Spleen (tissue), 11 donors: Measurements from ENCODE around the gene NPC1. TPM values are rescaled to one million over a fixed set of nuclear protein-coding genes. Genes with fewer than 3 reads are reported as not detected.
"Not testable (repeated sequence)": the region's sequence is repeated elsewhere in the genome, so short reads cannot be mapped to it uniquely, and the experiment has no call there.

Experiments used
- DNase-seq: peaks from one replicate; pipeline ENCODE4 v3.0.0-alpha.2; 2020
- H3K27ac ChIP-seq, 8 donors: fragments of 200-600 bp; sonication (generic) in 7 of 8; 1 replicate in 4 of 8; 2 replicates in 4 of 8; pipeline versions ENCODE4 v1.5.0 to v1.8.0; 2016 to 2021; ENCODE audit warnings: inconsistent platforms in 4 of 8, mild to moderate bottlenecking in 4 of 8, moderate library complexity in 1 of 8
- H3K27me3 ChIP-seq, 7 donors: fragments of 200-600 bp; sonication (generic) in 6 of 7; replicated peaks in 1 of 7; 1 replicate in 4 of 7; 2 replicates in 3 of 7; pipeline versions ENCODE4 v1.5.0 to v1.8.0; 2016 to 2021; ENCODE audit warnings: inconsistent platforms in 3 of 7, mild to moderate bottlenecking in 1 of 7
- H3K36me3 ChIP-seq, 6 donors: fragments of 200-600 bp; sonication (generic) in 5 of 6; 1 replicate in 4 of 6; 2 replicates in 2 of 6; pipeline versions ENCODE4 v1.5.0 to v1.8.0; 2016 to 2021; ENCODE audit warnings: inconsistent platforms in 2 of 6
- H3K4me1 ChIP-seq, 6 donors: fragments of 200-600 bp; sonication (generic) in 5 of 6; 1 replicate in 3 of 6; 2 replicates in 3 of 6; pipeline versions ENCODE4 v1.5.0 to v1.8.0; 2016 to 2021; ENCODE audit warnings: inconsistent platforms in 3 of 6
- H3K4me3 ChIP-seq, 8 donors: fragments of 200-600 bp; sonication (generic) in 7 of 8; 1 replicate in 4 of 8; 2 replicates in 4 of 8; pipeline versions ENCODE4 v1.5.0 to v1.8.0; 2016 to 2021; ENCODE audit warnings: inconsistent platforms in 4 of 8, mild to moderate bottlenecking in 4 of 8, moderate library complexity in 2 of 8
- H3K9me3 ChIP-seq, 8 donors: fragments of 200-600 bp; sonication (generic) in 7 of 8; 1 replicate in 4 of 8; 2 replicates in 4 of 8; pipeline versions ENCODE4 v1.5.0 to v1.8.0; 2016 to 2021; ENCODE audit warnings: inconsistent platforms in 4 of 8
- POLR2A ChIP-seq, 3 donors: fragments of 450-650 bp; IDR thresholded peaks; one replicate each; pipeline ENCODE4 v1.5.1; 2017; ENCODE audit warnings: antibody characterized with exemption in 3 of 3, mild to moderate bottlenecking in 1 of 3
- POLR2AphosphoS5 ChIP-seq, 3 donors: sonication (generic); formaldehyde crosslinking; IDR thresholded peaks; one replicate each; pipeline ENCODE4 v1.5.1; 2017; ENCODE audit warnings: antibody characterized with exemption in 3 of 3
- WGBS, 5 donors: extraction: QIAGEN DNeasy Blood & Tissue Kit in 3 of 5; methylation state at CpG; one replicate each; pipeline versions ENCODE4 v1.1.5 to v1.1.7; 2013 to 2018; 5-methylcytosine and 5-hydroxymethylcytosine counted together
- intact Hi-C: fragments of 100-400 bp; cut with DNase I; formaldehyde crosslinking; loops from one replicate; pipeline ENCODE4 v1.15.0; 2023; ENCODE audit warnings: low total_unique reads
- polyA plus RNA-seq, 3 donors: library from polyadenylated mRNA; stranded (reverse); fragments of 200-250 nt; gene quantifications; one replicate each; pipeline ENCODE4 v1.2.1, GENCODE V29; 2013
- total RNA-seq, 7 donors: library from RNA; depleted of rRNA in 3 of 7; stranded (reverse); fragments of >200 nt in 3 of 7; fragmentation: NEBNext Ultra II Directional in 4 of 7; extraction: Animal tissue kit (Norgen Biotek cat#: 25700) in 4 of 7; gene quantifications; one replicate each; pipeline versions ENCODE4 v1.1.0 to v1.2.1, GENCODE V29; 2016 to 2021
- TF ChIP-seq, protein P1 (sequence below), 11 experiments: fragments of 200-600 bp in 7 of 11; fragments of 450-650 bp in 4 of 11; sonication (generic) in 4 of 11; IDR thresholded peaks in 8 of 11; conservative IDR thresholded peaks in 3 of 11; 1 replicate in 7 of 11; 2 replicates in 4 of 11; pipeline versions ENCODE4 v1.4.0 to v1.8.0; 2016 to 2021; ENCODE audit warnings: antibody characterized with exemption in 11 of 11, inconsistent platforms in 4 of 11, mild to moderate bottlenecking in 1 of 11
- donor health status: healthy with polysubstance abuse.
- donor health status: DM: no; HTN: no; CAD: no; lungs with moderate emphysema.
- donor health status: DM: no; HTN: no; CAD: no.
- donor health status: Bipolar disorder and iron deficiency.
- donor health status: healthy.
- donor health status: DM: no; HTN: no; CAD: no.
- donor health status: DM: yes; HTN: yes; CAD: no.

NPC1 gene
- total and polyA plus RNA-seq, 10 donors = 8.1 to 84.2 (median 56.0) TPM

GRCh38 chr18:23498117-23498516, 88.2 kb downstream of the NPC1 start:
- DNase-seq = no peak
- no peak for TF ChIP-seq POLR2AphosphoS5 (IDR thresholded peaks at IDR 0.05)
- no peak for TF ChIP-seq POLR2A (IDR thresholded peaks at IDR 0.05)
- TF ChIP-seq, protein P1, sequence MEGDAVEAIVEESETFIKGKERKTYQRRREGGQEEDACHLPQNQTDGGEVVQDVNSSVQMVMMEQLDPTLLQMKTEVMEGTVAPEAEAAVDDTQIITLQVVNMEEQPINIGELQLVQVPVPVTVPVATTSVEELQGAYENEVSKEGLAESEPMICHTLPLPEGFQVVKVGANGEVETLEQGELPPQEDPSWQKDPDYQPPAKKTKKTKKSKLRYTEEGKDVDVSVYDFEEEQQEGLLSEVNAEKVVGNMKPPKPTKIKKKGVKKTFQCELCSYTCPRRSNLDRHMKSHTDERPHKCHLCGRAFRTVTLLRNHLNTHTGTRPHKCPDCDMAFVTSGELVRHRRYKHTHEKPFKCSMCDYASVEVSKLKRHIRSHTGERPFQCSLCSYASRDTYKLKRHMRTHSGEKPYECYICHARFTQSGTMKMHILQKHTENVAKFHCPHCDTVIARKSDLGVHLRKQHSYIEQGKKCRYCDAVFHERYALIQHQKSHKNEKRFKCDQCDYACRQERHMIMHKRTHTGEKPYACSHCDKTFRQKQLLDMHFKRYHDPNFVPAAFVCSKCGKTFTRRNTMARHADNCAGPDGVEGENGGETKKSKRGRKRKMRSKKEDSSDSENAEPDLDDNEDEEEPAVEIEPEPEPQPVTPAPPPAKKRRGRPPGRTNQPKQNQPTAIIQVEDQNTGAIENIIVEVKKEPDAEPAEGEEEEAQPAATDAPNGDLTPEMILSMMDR (IDR thresholded peaks at IDR 0.05 in 8 of 11, conservative IDR thresholded peaks at IDR 0.05 in 3 of 11) = no peak
- peak overlapping the region; percentile 0 to 77 (median 58) for H3K27ac ChIP-seq
- peaks cover 9 to 81% (median 39%) of the 10 kb centered on the region in 6 donors for H3K4me1 ChIP-seq
- H3K36me3 ChIP-seq = no peaks in the 10 kb centered on the region
- intact Hi-C loops = no loop called here
- peaks cover 0 to 1% (median 0%) of the 10 kb centered on the region in 8 donors for H3K9me3 ChIP-seq
- WGBS, 5 donors = 37 to 72% (median 44%) methylated on average over 2 of the region's 2 CpGs
- no peak overlapping the region for H3K4me3 ChIP-seq
- H3K27me3 ChIP-seq = no peaks in the 10 kb centered on the region

DNA sequence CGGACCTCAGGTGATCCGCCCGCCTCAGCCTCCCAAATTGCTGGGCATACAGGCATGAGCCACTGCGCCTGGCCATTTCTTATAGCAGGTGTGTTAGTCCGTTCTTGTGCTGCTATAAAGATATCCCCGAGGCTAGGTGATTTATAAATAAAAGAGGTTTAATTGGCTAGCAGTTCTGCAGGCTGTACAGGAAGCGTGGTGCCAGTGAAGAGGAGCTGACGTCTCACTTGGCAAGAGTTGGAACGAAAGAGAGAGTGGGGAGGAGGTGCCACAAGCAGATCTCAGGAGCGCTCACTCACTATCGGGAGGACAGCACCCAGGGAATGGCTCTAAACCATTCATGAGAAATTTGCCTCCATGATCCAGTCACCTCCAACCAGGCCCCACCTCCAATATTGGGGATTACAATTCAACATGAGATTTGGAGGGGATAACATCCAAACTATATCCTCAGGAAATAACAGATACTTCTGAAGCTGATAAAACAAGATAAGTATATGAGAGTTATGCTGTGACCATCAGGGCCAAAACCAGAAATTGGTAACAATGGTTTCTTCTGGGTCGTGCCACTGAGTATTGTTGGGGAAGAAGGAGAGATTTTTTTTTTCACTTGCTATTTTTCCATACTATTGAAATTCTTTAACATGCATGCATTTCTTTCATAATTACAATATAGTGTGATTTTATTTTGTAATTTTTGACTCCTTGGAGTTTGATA, 90.4 kb downstream of the NPC1 start:
- H3K9me3 ChIP-seq = peaks cover 0 to 5% (median 0%) of the 10 kb centered on the region in 8 donors
- DNase-seq = no peak
- H3K27ac ChIP-seq = peak overlapping the region in 5 of 8 donors; percentile 32 to 77 (median 68)
- H3K36me3 ChIP-seq = no peaks in the 10 kb centered on the region
- no peak for TF ChIP-seq POLR2A (IDR thresholded peaks at IDR 0.05)
- TF ChIP-seq, protein P1 (IDR thresholded peaks at IDR 0.05 in 8 of 11, conservative IDR thresholded peaks at IDR 0.05 in 3 of 11) = no peak
- peak in 2 of 3 donors; percentile 31 to 37 for TF ChIP-seq POLR2AphosphoS5 (IDR thresholded peaks at IDR 0.05)
- peak overlapping the region in 2 of 8 donors; percentile 8 to 27 for H3K4me3 ChIP-seq
- WGBS, 5 donors = 45 to 54% (median 51%) methylated on average over 12 of the region's 12 CpGs
- no peaks in the 10 kb centered on the region for H3K27me3 ChIP-seq
- intact Hi-C loops = no loop called here
- peaks cover 2 to 60% (median 29%) of the 10 kb centered on the region in 6 donors for H3K4me1 ChIP-seq

- peak overlapping the region in 1 of 8 donors; percentile 68 for H3K27ac ChIP-seq
- no peak for DNase-seq
- H3K9me3 ChIP-seq = peaks cover 0 to 5% (median 0%) of the 10 kb centered on the region in 8 donors
- H3K36me3 ChIP-seq = no peaks in the 10 kb centered on the region
- intact Hi-C loops = no loop called here
- WGBS, 5 donors = 89 to 100% (median 97%) methylated on average over 1 of the region's 1 CpG
- peaks cover 2 to 56% (median 28%) of the 10 kb centered on the region in 6 donors for H3K4me1 ChIP-seq
- TF ChIP-seq POLR2AphosphoS5 (IDR thresholded peaks at IDR 0.05) (no peak), POLR2A (IDR thresholded peaks at IDR 0.05) (no peak)
- TF ChIP-seq, protein P1 (IDR thresholded peaks at IDR 0.05 in 8 of 11, conservative IDR thresholded peaks at IDR 0.05 in 3 of 11) = no peak
- H3K27me3 ChIP-seq = no peaks in the 10 kb centered on the region
- no peak overlapping the region for H3K4me3 ChIP-seq
Observed at GRCh38 chr18:23494992-23495391, 91.3 kb downstream of the NPC1 start.

DNA sequence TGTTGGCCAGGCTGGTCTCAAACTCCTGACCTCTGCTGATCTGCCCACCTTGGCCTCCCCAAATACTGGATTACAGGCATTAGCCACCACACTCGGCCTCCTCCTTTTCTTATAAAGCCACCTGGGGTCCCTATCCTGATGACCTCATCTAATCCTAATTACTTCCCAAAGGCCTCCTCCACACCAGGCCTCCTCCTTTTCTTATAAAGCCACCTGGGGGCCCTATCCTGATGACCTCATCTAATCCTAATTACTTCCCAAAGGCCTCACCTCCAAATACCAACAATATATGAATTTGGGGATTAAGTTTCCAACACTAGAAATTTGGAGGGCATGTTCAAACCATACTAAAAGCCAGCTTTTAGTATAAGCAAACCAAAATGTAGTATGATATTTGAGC, 92.7 kb downstream of the NPC1 start:
- H3K4me1 ChIP-seq = peaks cover 0 to 56% (median 19%) of the 10 kb centered on the region in 6 donors
- DNase-seq = no peak
- H3K36me3 ChIP-seq = no peaks in the 10 kb centered on the region
- H3K9me3 ChIP-seq = peaks cover 0 to 5% (median 0%) of the 10 kb centered on the region in 8 donors
- intact Hi-C loops = no loop called here
- WGBS, 5 donors = 91 to 97% (median 94%) methylated on average over 1 of the region's 1 CpG
- no peak overlapping the region for H3K4me3 ChIP-seq
- H3K27ac ChIP-seq = no peak overlapping the region
- TF ChIP-seq POLR2AphosphoS5 (IDR thresholded peaks at IDR 0.05) (no peak), POLR2A (IDR thresholded peaks at IDR 0.05) (no peak)
- TF ChIP-seq, protein P1 (IDR thresholded peaks at IDR 0.05 in 8 of 11, conservative IDR thresholded peaks at IDR 0.05 in 3 of 11) = no peak
- no peaks in the 10 kb centered on the region for H3K27me3 ChIP-seq

DNA sequence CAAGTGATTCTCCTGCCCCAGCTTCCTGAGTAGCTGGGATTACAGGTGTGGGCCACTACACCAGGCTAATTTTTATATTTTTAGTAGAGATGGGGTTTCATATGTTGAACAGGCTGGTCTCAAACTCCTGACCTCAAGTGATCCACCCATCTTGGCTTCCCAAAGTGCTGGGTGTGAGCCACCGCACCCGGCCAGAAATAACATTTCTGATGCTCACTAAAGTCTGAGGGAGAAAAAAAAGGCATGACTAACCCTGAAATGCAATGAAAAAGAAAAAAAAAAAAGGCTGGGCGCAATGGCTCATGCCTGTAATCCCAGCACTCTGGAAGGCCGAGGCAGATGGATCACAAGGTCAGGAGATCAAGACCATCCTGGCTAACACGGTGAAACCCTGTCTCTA, 96.7 kb downstream of the NPC1 start:
- DNase-seq, H3K9me3 ChIP-seq, intact Hi-C loops, H3K36me3 ChIP-seq, H3K27me3 ChIP-seq, H3K4me3 ChIP-seq: not testable (repeated sequence)
- Histone ChIP-seq H3K4me1 (peaks cover 0 to 41% (median 17%) of the 10 kb centered on the region in 6 donors), H3K27ac (peak overlapping the region in 3 of 8 donors; percentile 36 to 88 (median 85))
- 83 to 97% (median 88%) methylated on average over 5 of the region's 5 CpGs for WGBS, 5 donors
